Neuronal stem cell (in vitro differentiated cells): ENCODE measurements around the gene CCER1.

Experiments used
- DNase-seq: peaks from one replicate; pipeline ENCODE4 v3.0.0-alpha.2; 2013; ENCODE audit warnings: low spot score
- H2AFZ ChIP-seq: one replicate; pipeline ENCODE4 v1.6.1; 2013; ENCODE audit warnings: mild to moderate bottlenecking, low read length, inconsistent platforms
- H2AK5ac ChIP-seq: 2 replicates; pipeline ENCODE4 v1.6.1; 2013; ENCODE audit warnings: low read depth, mild to moderate bottlenecking, inconsistent platforms, low read length, moderate library complexity, mixed read lengths
- H2BK120ac ChIP-seq: 2 replicates; pipeline ENCODE4 v1.6.1; 2013; ENCODE audit warnings: low read depth, mild to moderate bottlenecking, inconsistent platforms, low read length, moderate library complexity, mixed read lengths
- H2BK12ac ChIP-seq: one replicate; pipeline ENCODE4 v1.6.1; 2013; ENCODE audit warnings: low read length, inconsistent platforms
- H2BK15ac ChIP-seq: 2 replicates; pipeline ENCODE4 v1.6.1; 2013; ENCODE audit warnings: mild to moderate bottlenecking, low read length, inconsistent platforms, mixed read lengths
- H2BK5ac ChIP-seq: one replicate; pipeline ENCODE4 v1.6.1; 2013; ENCODE audit warnings: inconsistent platforms, mild to moderate bottlenecking, low read length, moderate library complexity
- H3K14ac ChIP-seq: one replicate; pipeline ENCODE4 v1.6.1; 2013; ENCODE audit warnings: low read length, inconsistent platforms
- H3K18ac ChIP-seq: 2 replicates; pipeline ENCODE4 v1.6.1; 2013; ENCODE audit warnings: low read length, inconsistent platforms
- H3K23ac ChIP-seq: 2 replicates; pipeline ENCODE4 v1.6.1; 2013; ENCODE audit warnings: low read depth, mild to moderate bottlenecking, mixed read lengths, low read length, inconsistent platforms; ENCODE audit not compliant: poor library complexity
- H3K27ac ChIP-seq: replicated peaks from 3 replicates; pipeline ENCODE4 v1.5.1; 2013; ENCODE audit warnings: low read length, inconsistent platforms
- H3K27me3 ChIP-seq, 3 experiments: 2 replicates each; pipeline ENCODE4 v1.6.1; 2013; ENCODE audit warnings: low read length in 3 of 3, mild to moderate bottlenecking in 2 of 3, inconsistent platforms in 1 of 3, low read depth in 1 of 3, mixed read lengths in 1 of 3, moderate library complexity in 1 of 3; ENCODE audit not compliant: control insufficient read depth in 3 of 3, insufficient read depth in 3 of 3
- H3K36me3 ChIP-seq, 2 donors: replicated peaks in 1 of 2; 2 replicates each; pipeline ENCODE4 v1.6.1; 2013; ENCODE audit warnings: low read length in 2 of 2; ENCODE audit not compliant: control insufficient read depth in 2 of 2, insufficient read depth in 2 of 2
- H3K4ac ChIP-seq: 2 replicates; pipeline ENCODE4 v1.6.1; 2013; ENCODE audit warnings: inconsistent platforms, mild to moderate bottlenecking, low read length, moderate library complexity
- H3K4me1 ChIP-seq, 2 donors: 1 replicate in 1 of 2; 2 replicates in 1 of 2; pipeline ENCODE4 v1.6.1; 2013; ENCODE audit warnings: low read length in 2 of 2, low read depth in 1 of 2; ENCODE audit not compliant: control insufficient read depth in 2 of 2, insufficient read depth in 1 of 2
- H3K4me2 ChIP-seq: one replicate; pipeline ENCODE4 v1.6.1; 2013; ENCODE audit warnings: mild to moderate bottlenecking, low read length, inconsistent platforms; ENCODE audit not compliant: insufficient read depth, poor library complexity, severe bottlenecking
- H3K4me3 ChIP-seq, 2 donors: 2 replicates each; pipeline ENCODE4 v1.5.1; 2013; ENCODE audit warnings: low read length in 2 of 2, mild to moderate bottlenecking in 2 of 2, inconsistent platforms in 1 of 2, moderate library complexity in 1 of 2
- H3K79me1 ChIP-seq: one replicate; pipeline ENCODE4 v1.6.1; 2013; ENCODE audit warnings: low read depth, mild to moderate bottlenecking, inconsistent platforms, low read length, moderate library complexity
- H3K9ac ChIP-seq: one replicate; pipeline ENCODE4 v1.6.1; 2013; ENCODE audit warnings: mild to moderate bottlenecking, low read depth, low read length, inconsistent platforms; ENCODE audit not compliant: poor library complexity
- H3K9me3 ChIP-seq, 2 donors: replicated peaks in 1 of 2; 2 replicates each; pipeline versions ENCODE3 to v1.6.1; 2013; ENCODE audit warnings: low read length in 2 of 2, mild to moderate bottlenecking in 2 of 2, inconsistent platforms in 1 of 2, low read depth in 1 of 2, mixed read lengths in 1 of 2, moderate library complexity in 1 of 2; ENCODE audit not compliant: control insufficient read depth in 2 of 2, insufficient read depth in 1 of 2
- H4K8ac ChIP-seq: one replicate; pipeline ENCODE4 v1.6.1; 2013; ENCODE audit warnings: low read depth, mild to moderate bottlenecking, inconsistent platforms, low read length, moderate library complexity
- H4K91ac ChIP-seq: one replicate; pipeline ENCODE4 v1.6.1; 2013; ENCODE audit warnings: low read length, low read depth, mild to moderate bottlenecking, inconsistent platforms; ENCODE audit not compliant: poor library complexity
- WGBS, 2 donors: extraction: QIAGEN DNeasy Blood & Tissue Kit; methylation state at CpG; one replicate each; pipeline ENCODE4 v1.1.7; 2013; ENCODE audit warnings: missing lambda C conversion rate in 2 of 2, mixed read lengths in 1 of 2; ENCODE audit not compliant: insufficient read length in 2 of 2, insufficient replicate concordance in 1 of 2; ENCODE audit errors: extremely low coverage in 2 of 2; 5-methylcytosine and 5-hydroxymethylcytosine counted together

Gene CCER1

DNA sequence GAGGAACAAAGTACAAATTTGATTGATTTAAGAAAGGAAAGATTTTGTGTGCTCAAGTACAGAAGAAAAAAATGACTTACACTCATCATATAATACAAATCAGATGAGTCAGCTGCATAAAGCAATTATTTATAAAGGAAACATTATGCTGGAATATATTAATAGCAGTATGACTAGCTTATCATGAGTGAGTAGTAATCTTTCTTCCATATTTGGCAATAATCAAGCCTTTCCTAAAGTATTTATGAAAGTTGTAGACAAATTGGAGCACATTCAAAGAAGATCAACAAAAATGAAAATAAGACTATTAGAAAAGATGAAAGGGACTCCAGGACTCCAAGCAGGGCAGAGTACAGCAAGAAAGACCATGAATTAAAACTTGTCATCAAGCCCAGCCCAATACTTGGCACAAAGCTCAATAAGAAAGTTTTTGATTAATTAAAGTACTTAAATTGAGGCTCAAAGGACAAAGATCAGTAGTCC lies 32.8 kb downstream of the CCER1 start:
- Histone ChIP-seq H3K79me1 (no peaks in the 10 kb centered on the region), H2BK12ac (no peak overlapping the region), H3K36me3 (no peaks in the 10 kb centered on the region), H2AFZ (no peak overlapping the region), H3K27ac (no peak overlapping the region), H2AK5ac (no peak overlapping the region), H2BK5ac (no peak overlapping the region), H3K9me3 (no peaks in the 10 kb centered on the region), H2BK120ac (no peak overlapping the region), H3K4me2 (no peak overlapping the region), H3K4ac (no peak overlapping the region), H2BK15ac (no peak overlapping the region), H3K4me3 (no peak overlapping the region), H3K27me3 (no peaks in the 10 kb centered on the region), H3K9ac (no peak overlapping the region), H3K23ac (no peak overlapping the region), H4K91ac (no peak overlapping the region), H3K4me1 (no peaks in the 10 kb centered on the region), H4K8ac (no peak overlapping the region), H3K14ac (no peak overlapping the region), H3K18ac (no peak overlapping the region)
- no peak for DNase-seq

DNA sequence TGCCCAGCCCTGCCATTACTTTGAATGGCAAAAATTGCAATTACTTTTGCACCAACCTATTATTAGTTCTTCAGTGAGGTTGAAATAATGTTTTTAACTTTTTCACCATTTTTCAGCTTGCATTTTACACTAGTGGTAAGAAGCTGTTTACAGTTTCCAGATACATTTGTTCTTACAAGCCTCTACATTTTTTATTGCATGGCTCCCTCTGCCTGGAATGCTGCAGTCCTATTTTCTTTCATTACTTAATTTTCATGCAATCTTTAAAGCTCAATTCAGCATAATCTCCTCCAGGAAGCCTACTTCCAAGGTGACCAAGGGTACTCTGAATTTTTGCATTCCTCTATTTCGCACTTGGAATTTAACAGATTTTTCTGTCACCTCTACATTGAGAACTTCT lies 33.4 kb downstream of the CCER1 start:
- Histone ChIP-seq H3K4me3 (no peak overlapping the region), H2BK120ac (no peak overlapping the region), H4K8ac (no peak overlapping the region), H4K91ac (no peak overlapping the region), H3K79me1 (no peaks in the 10 kb centered on the region), H3K36me3 (no peaks in the 10 kb centered on the region), H2AK5ac (no peak overlapping the region), H3K23ac (no peak overlapping the region), H3K4me1 (no peaks in the 10 kb centered on the region), H3K4ac (no peak overlapping the region), H3K9me3 (no peaks in the 10 kb centered on the region), H2BK12ac (no peak overlapping the region), H3K27ac (no peak overlapping the region), H3K4me2 (no peak overlapping the region), H3K27me3 (no peaks in the 10 kb centered on the region), H3K18ac (no peak overlapping the region), H3K14ac (no peak overlapping the region), H2BK5ac (no peak overlapping the region), H3K9ac (no peak overlapping the region), H2AFZ (no peak overlapping the region), H2BK15ac (no peak overlapping the region)
- DNase-seq: no peak
- no CpG with 5 or more reads among the region's 1 CpG for WGBS, 2 donors

DNA sequence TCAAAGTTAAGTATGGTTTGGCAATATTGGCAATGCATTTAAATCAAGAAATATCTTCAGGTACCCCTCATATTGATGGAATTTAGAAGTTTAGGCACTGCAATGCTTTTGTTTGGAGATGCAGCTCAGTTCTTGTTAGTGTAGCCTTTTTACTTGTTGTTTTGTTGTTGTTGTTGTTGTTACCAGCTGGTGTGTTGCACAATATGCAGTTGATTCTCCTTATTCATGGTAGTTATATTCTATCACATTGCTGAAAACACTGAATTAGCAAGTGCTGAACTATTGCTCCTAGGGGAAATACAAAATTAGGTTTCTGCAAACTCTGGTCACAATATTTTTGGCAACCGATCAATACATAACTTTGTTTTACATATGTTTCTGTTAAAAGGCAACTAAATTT lies 34.8 kb downstream of the CCER1 start:
- no peak overlapping the region for H2AK5ac ChIP-seq
- H3K79me1 ChIP-seq: no peaks in the 10 kb centered on the region
- no peak overlapping the region for H4K8ac ChIP-seq
- no peaks in the 10 kb centered on the region for H3K9me3 ChIP-seq
- no peak overlapping the region for H2BK15ac ChIP-seq
- no peak overlapping the region for H3K18ac ChIP-seq
- no peak overlapping the region for H2BK120ac ChIP-seq
- no peak overlapping the region for H3K4ac ChIP-seq
- no peak overlapping the region for H3K4me2 ChIP-seq
- no peaks in the 10 kb centered on the region for H3K36me3 ChIP-seq
- H4K91ac ChIP-seq: no peak overlapping the region
- H3K27ac ChIP-seq: no peak overlapping the region
- H3K9ac ChIP-seq: no peak overlapping the region
- DNase-seq: no peak
- H2AFZ ChIP-seq: no peak overlapping the region
- no peak overlapping the region for H2BK5ac ChIP-seq
- H3K14ac ChIP-seq: no peak overlapping the region
- H3K23ac ChIP-seq: no peak overlapping the region
- H3K27me3 ChIP-seq: no peaks in the 10 kb centered on the region
- H3K4me3 ChIP-seq: no peak overlapping the region
- no peaks in the 10 kb centered on the region for H3K4me1 ChIP-seq
- WGBS, 2 donors: no CpG with 5 or more reads among the region's 1 CpG
- no peak overlapping the region for H2BK12ac ChIP-seq

DNA sequence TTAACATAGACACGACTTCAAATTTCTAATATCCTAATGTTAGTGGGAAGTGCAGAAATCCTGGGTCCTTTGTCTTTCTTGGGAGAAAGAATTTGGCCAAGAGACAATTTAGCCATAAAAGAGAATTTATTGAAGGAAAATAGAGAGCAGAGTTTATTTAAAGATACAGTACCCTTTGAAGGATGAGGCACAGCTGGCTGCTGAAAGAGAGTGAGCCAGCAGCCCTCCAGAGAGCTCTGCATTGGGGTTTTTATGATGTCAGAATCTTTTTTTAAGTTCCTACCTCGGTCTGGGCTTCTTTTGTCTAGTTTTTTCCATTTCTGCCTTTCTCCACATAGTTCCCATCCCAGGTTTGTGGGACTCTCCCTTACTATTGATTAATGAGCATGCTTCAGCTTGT lies 37.5 kb downstream of the CCER1 start:
- Histone ChIP-seq H3K4me2 (no peak overlapping the region), H3K23ac (no peak overlapping the region), H2BK120ac (no peak overlapping the region), H2BK5ac (no peak overlapping the region), H3K14ac (no peak overlapping the region), H3K18ac (no peak overlapping the region), H3K4me3 (no peak overlapping the region), H3K9ac (no peak overlapping the region), H3K4me1 (no peaks in the 10 kb centered on the region), H3K79me1 (no peaks in the 10 kb centered on the region), H3K4ac (no peak overlapping the region), H3K27me3 (no peaks in the 10 kb centered on the region), H2BK15ac (no peak overlapping the region), H2BK12ac (no peak overlapping the region), H3K9me3 (no peaks in the 10 kb centered on the region), H4K91ac (no peak overlapping the region), H2AFZ (no peak overlapping the region), H3K27ac (no peak overlapping the region), H3K36me3 (no peaks in the 10 kb centered on the region), H2AK5ac (no peak overlapping the region), H4K8ac (no peak overlapping the region)
- WGBS, 2 donors: no CpG with 5 or more reads among the region's 2 CpGs
- DNase-seq: no peak
